SH-SY5Y (cell line): Measurements from ENCODE around the gene TSPOAP1.

Source experiments
- GATA2 ChIP-seq: IDR thresholded peaks from 2 replicates; pipeline ENCODE4 v1.6.1; 2011; ENCODE audit warnings: mild to moderate bottlenecking, low read depth, low read length
- GATA3 ChIP-seq: IDR thresholded peaks from 2 replicates; pipeline ENCODE4 v1.6.1; 2011; ENCODE audit warnings: low read depth, mild to moderate bottlenecking, low read length, moderate library complexity

GRCh38 chr17:58276423-58276822 lies 52.2 kb downstream of the TSPOAP1 start:
- no peak for TF ChIP-seq GATA3
- no peak for TF ChIP-seq GATA2
